PC-9 (cell line): ENCODE results near the gene SLC8A2. TPM values are rescaled to one million over a fixed set of nuclear protein-coding genes. Genes with fewer than 3 reads are reported as not detected.

Experiments
- BruUV-seq: library from RNA; stranded (reverse); fragments of 400-500 nt; replicated peaks from 2 replicates; lab custom pipeline; 2021; lab: Mats Ljungman, UMichigan
- CTCF ChIA-PET: fragments of 300-600 bp; sonication (Branson Sonifier 250); formaldehyde crosslinking; loops from one replicate; lab custom pipeline; 2022; ENCODE audit warnings: antibody characterized with exemption; lab: Charles Lee
- POLR2A ChIA-PET: fragments of 300-600 bp; sonication (Branson Sonifier 250); formaldehyde crosslinking; loops from one replicate; lab custom pipeline; 2022; ENCODE audit warnings: antibody characterized with exemption; ENCODE audit not compliant: unreplicated experiment; lab: Charles Lee
- DNase-seq, 2 experiments: peaks; one replicate each; pipeline versions ENCODE4 v3.0.0 to v3.0.0-alpha.2; 2015 to 2022; ENCODE audit warnings: mixed read lengths in 1 of 2
- H2AFZ ChIP-seq: fragments of 200-600 bp; sonication (generic); 2 replicates; pipeline ENCODE4 v1.8.1; 2017; ENCODE audit warnings: antibody characterized with exemption
- H3F3A ChIP-seq: fragments of 200-600 bp; sonication (generic); 2 replicates; pipeline ENCODE4 v1.8.1; 2017; ENCODE audit warnings: antibody characterized with exemption, mild to moderate bottlenecking, low read depth; ENCODE audit not compliant: insufficient read depth
- H3K27ac ChIP-seq: fragments of 200-600 bp; sonication (generic); 2 replicates; pipeline ENCODE4 v1.6.1; 2016; ENCODE audit warnings: mixed run types
- H3K27me3 ChIP-seq: fragments of 200-600 bp; sonication (generic); 2 replicates; pipeline ENCODE4 v1.6.1; 2016; ENCODE audit warnings: low read depth, mixed run types; ENCODE audit not compliant: insufficient read depth
- H3K36me3 ChIP-seq: fragments of 200-600 bp; sonication (generic); 2 replicates; pipeline ENCODE4 v1.6.1; 2016; ENCODE audit warnings: low read depth, mixed run types
- H3K4me1 ChIP-seq: fragments of 200-600 bp; sonication (generic); replicated peaks from 2 replicates; pipeline ENCODE4 v1.6.1; 2016; ENCODE audit warnings: mixed run types; ENCODE audit not compliant: insufficient read depth
- H3K4me2 ChIP-seq: fragments of 200-600 bp; sonication (generic); 2 replicates; pipeline ENCODE4 v1.6.1; 2017; ENCODE audit warnings: mixed run types
- H3K4me3 ChIP-seq: fragments of 200-600 bp; sonication (generic); 2 replicates; pipeline ENCODE4 v1.6.1; 2016; ENCODE audit warnings: mixed run types
- H3K79me2 ChIP-seq: fragments of 200-600 bp; sonication (generic); 2 replicates; pipeline ENCODE4 v1.6.1; 2017; ENCODE audit warnings: low read depth, mixed run types
- H3K9me2 ChIP-seq: fragments of 200-600 bp; sonication (generic); 2 replicates; pipeline ENCODE4 v1.8.1; 2017; ENCODE audit warnings: mild to moderate bottlenecking; ENCODE audit not compliant: insufficient read depth
- H3K9me3 ChIP-seq: fragments of 200-600 bp; sonication (generic); 2 replicates; pipeline ENCODE4 v1.8.1; 2016; ENCODE audit warnings: low read depth; ENCODE audit not compliant: insufficient read depth
- H4K20me1 ChIP-seq: fragments of 200-600 bp; sonication (generic); 2 replicates; pipeline ENCODE4 v1.8.1; 2017; ENCODE audit not compliant: insufficient read depth
- EZH2 ChIP-seq: fragments of 200-600 bp; sonication (generic); IDR thresholded peaks from 2 replicates; pipeline ENCODE4 v1.8.0; 2017; ENCODE audit warnings: antibody characterized with exemption, low read depth
- intact Hi-C: fragments of 100-400 bp; cut with micrococcal nuclease; formaldehyde crosslinking; loops from one replicate; pipeline ENCODE4 v1.10.0; 2022; ENCODE audit not compliant: unreplicated experiment
- total RNA-seq: library from RNA; stranded (reverse); gene quantifications from 2 replicates; pipeline ENCODE4 v1.2.3, GENCODE V29; 2021
- TF ChIP-seq, protein P1 (sequence below): fragments of 200-600 bp; sonication (generic); conservative IDR thresholded peaks from 2 replicates; pipeline ENCODE4 v1.6.1; 2017; ENCODE audit warnings: mixed run types, antibody characterized with exemption, mild to moderate bottlenecking, moderate library complexity

SLC8A2 gene
- total RNA-seq, 1 experiment from 2014 or later = not detected

- H4K20me1 ChIP-seq = no peaks in the 10 kb centered on the region
- H3K79me2 ChIP-seq = no peaks in the 10 kb centered on the region
- ChIA-PET POLR2A (interaction anchor here (0.6 kb wide), 1 partner anchor 12 kb away, joined by 4 read pairs; no protein-coding TSS in a partner anchor), CTCF (no interaction called here)
- H3K9me2 ChIP-seq = no peaks in the 10 kb centered on the region
- H3K4me2 ChIP-seq = no peak overlapping the region
- H3F3A ChIP-seq = 0 out of 2 replicates have a peak, but pooled peaks cover 5% of the 10 kb centered on the region
- no peak overlapping the region for H3K27ac ChIP-seq
- no peak overlapping the region for H3K4me3 ChIP-seq
- no peak for DNase-seq
- peaks cover 95% of the 10 kb centered on the region for H3K27me3 ChIP-seq
- no peaks in the 10 kb centered on the region for H3K9me3 ChIP-seq
- BruUV-seq = no TSS peak
- TF ChIP-seq, protein P1, sequence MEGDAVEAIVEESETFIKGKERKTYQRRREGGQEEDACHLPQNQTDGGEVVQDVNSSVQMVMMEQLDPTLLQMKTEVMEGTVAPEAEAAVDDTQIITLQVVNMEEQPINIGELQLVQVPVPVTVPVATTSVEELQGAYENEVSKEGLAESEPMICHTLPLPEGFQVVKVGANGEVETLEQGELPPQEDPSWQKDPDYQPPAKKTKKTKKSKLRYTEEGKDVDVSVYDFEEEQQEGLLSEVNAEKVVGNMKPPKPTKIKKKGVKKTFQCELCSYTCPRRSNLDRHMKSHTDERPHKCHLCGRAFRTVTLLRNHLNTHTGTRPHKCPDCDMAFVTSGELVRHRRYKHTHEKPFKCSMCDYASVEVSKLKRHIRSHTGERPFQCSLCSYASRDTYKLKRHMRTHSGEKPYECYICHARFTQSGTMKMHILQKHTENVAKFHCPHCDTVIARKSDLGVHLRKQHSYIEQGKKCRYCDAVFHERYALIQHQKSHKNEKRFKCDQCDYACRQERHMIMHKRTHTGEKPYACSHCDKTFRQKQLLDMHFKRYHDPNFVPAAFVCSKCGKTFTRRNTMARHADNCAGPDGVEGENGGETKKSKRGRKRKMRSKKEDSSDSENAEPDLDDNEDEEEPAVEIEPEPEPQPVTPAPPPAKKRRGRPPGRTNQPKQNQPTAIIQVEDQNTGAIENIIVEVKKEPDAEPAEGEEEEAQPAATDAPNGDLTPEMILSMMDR = no peak
- no peak for TF ChIP-seq EZH2
- no peak overlapping the region for H2AFZ ChIP-seq
- no peaks in the 10 kb centered on the region for H3K4me1 ChIP-seq
- intact Hi-C loops = no loop called here
- no peaks in the 10 kb centered on the region for H3K36me3 ChIP-seq
These were observed 6.8 kb downstream of the SLC8A2 start for GRCh38 chr19:47464675-47465419.

- intact Hi-C loops = no loop called here
- H3K4me2 ChIP-seq = no peak overlapping the region
- H3K27ac ChIP-seq = no peak overlapping the region
- H3K4me1 ChIP-seq = no peaks in the 10 kb centered on the region
- no peaks in the 10 kb centered on the region for H3K79me2 ChIP-seq
- H3F3A ChIP-seq = no peaks in the 10 kb centered on the region
- H3K4me3 ChIP-seq = no peak overlapping the region
- H3K9me3 ChIP-seq = no peaks in the 10 kb centered on the region
- ChIA-PET POLR2A (no interaction called here), CTCF (no interaction called here)
- BruUV-seq = no TSS peak
- H3K36me3 ChIP-seq = no peaks in the 10 kb centered on the region
- no peaks in the 10 kb centered on the region for H4K20me1 ChIP-seq
- H2AFZ ChIP-seq = no peak overlapping the region
- no peak for TF ChIP-seq EZH2
- TF ChIP-seq, protein P1 = no peak
- peaks cover 82% of the 10 kb centered on the region for H3K27me3 ChIP-seq
- H3K9me2 ChIP-seq = no peaks in the 10 kb centered on the region
- no peak for DNase-seq
These were observed 9.8 kb downstream of the SLC8A2 start for GRCh38 chr19:47461876-47462275.

GRCh38 chr19:47459477-47459876 lies 12.2 kb downstream of the SLC8A2 start:
- CTCF ChIA-PET = no interaction called here
- Histone ChIP-seq H2AFZ (no peak overlapping the region), H3K4me2 (no peak overlapping the region), H3K4me1 (no peaks in the 10 kb centered on the region), H4K20me1 (no peaks in the 10 kb centered on the region), H3K36me3 (no peaks in the 10 kb centered on the region), H3K9me3 (peaks cover 8% of the 10 kb centered on the region; the same call in 1 of the 2 replicates), H3K9me2 (no peaks in the 10 kb centered on the region), H3K27ac (no peak overlapping the region), H3K4me3 (no peak overlapping the region), H3K79me2 (no peaks in the 10 kb centered on the region), H3K27me3 (peaks cover 81% of the 10 kb centered on the region), H3F3A (no peaks in the 10 kb centered on the region)
- POLR2A ChIA-PET = no interaction called here
- intact Hi-C loops = no loop called here
- no peak for DNase-seq
- BruUV-seq = no TSS peak
- TF ChIP-seq, protein P1 = no peak
- TF ChIP-seq EZH2 = no peak
